Activated T-cell treated with anti-CD3 and anti-CD28 coated beads, Interleukin-2, amount 50 U/mL, for 1 hour (primary cell): ENCODE measurements around the gene PRIM1.
"Not testable (repeated sequence)": the region's sequence is repeated elsewhere in the genome, so short reads cannot be mapped to it uniquely, and the experiment has no call there.

Source experiments
- DNase-seq: peaks from one replicate; pipeline ENCODE4 v3.0.0-alpha.2; 2020

PRIM1 gene

DNA sequence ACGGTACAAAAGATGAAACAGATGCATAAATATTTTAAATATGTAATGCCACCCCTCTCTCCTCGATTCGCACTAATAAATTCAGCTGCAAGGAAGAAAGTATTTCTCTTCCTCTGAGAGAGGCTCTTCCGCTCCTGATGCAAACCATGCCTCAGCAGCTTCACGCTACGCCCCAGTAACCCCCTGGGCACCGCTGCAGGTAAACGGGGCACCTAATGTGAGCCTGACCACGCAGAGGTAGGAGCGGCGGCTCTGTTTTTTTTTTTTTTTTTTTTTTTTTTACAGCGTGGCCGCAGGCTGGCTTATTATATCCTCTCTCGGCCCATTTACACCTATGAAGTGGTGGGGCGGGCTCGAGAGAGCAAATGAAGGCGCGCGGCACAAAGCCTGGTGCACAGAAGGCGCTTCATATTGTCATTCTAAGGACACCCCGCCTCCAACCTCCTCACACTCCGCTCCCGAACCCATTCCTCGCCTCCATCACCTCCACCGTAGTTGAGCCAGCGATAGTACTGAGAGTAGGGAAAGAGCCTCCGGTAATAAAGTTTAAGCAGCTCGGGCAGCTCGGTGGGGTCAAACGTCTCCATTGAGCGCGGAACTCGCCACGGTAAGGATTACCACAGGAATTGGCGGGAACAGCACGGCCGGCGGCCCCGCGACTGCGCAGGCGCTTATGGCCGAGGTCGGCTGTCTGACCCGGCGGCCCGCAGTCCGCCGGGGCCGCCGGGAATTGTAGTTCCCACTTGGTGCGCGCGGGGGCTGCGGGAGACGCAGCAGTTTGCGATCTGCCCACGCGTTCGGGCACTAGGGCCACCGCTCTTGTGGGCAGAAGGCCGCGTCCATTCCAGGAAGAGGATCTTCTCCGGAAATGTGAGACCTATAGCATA is at the start of gene PRIM1:
PRIM1 (minus strand) TSS at position 612 of the 887 bp plus-strand sequence; CDS start at position 587, 25 bp downstream.
- peak; percentile 85 for DNase-seq

DNA sequence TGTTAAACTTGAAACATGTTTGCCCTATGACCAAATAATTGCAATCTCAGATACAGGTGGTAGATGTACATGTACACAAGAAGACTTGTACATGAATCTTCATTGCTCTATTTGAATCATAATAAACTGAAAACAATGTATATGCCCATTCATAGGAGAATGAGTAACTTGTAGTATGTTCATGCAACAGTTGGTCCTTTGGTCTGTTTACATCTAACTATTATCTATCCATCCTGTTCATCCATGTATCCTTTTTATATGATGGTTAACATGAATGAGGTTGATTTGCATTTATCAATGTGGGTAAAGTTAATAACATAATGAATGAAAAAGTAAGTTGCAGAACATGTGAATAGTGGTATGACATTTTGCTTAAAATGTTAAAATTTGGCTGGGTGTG is 48.1 kb upstream of the PRIM1 start:
- no peak for DNase-seq

DNA sequence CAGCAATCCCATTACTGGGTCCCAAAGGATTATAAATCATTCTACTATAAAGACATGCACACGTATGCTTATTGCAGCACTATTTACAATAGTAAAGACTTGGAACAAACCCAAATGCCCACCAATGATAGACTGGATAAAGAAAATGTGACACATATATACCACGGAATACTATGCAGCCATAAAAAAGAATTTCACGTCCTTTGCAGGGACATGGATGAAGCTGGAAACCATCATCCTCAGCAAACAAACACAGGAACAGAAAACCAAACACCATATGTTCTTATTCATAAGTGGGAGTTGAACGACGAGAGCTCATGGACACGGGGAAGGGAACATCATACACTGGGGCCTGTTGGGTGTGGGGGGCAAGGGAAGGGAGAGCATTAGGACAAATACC is 47.2 kb upstream of the PRIM1 start:
- DNase-seq, result not testable (repeated sequence)

DNA sequence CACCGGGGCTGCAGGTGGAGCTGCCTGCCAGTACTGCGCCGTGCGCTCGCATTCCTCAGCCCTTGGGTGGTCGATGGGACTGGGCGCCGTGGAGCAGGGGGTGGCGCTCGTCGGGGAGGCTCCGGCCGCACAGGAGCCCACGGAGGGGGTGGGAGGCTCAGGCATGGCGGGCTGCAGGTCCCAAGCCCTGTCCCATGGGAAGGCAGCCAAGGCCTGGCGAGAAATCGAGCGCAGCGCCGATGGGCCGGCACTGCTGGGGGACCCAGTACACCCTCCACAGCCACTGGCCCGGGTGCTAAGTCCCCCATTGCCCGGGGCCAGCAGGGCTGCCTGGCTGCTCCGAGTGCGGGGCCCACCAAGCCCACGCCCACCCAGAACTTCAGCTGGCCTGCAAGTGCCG is 43.7 kb upstream of the PRIM1 start:
- DNase-seq, result not testable (repeated sequence)

GRCh38 chr12:56795046-56795562 is 43.0 kb upstream of the PRIM1 start:
- DNase-seq, result not testable (repeated sequence)

GRCh38 chr12:56793124-56793523 is 41.0 kb upstream of the PRIM1 start:
- DNase-seq, result not testable (repeated sequence)

DNA sequence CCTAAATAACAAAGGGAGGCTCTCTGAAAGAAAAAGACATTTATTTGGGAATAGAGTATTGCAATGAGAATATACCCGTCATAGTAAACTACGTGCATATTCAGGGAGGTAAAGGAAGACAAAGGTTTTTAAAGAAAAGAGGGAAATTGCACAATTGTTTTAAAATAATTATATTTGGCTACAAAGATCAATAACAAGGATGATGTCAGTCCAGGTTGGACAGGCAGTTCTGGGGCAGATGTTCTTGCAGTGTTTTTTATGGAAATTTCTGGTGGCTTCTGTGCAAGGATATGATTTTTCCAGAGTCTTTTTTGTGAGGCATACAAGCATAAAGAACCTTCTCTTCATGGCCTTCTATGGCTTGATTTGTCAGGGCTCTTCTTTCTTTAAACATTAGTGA is 40.6 kb upstream of the PRIM1 start:
- no peak for DNase-seq

GRCh38 chr12:56789429-56789828 is 37.3 kb upstream of the PRIM1 start:
- DNase-seq, result not testable (repeated sequence)

GRCh38 chr12:56787498-56787897 is 35.4 kb upstream of the PRIM1 start:
- no peak for DNase-seq

GRCh38 chr12:56785874-56786273 is 33.8 kb upstream of the PRIM1 start:
- no peak for DNase-seq

DNA sequence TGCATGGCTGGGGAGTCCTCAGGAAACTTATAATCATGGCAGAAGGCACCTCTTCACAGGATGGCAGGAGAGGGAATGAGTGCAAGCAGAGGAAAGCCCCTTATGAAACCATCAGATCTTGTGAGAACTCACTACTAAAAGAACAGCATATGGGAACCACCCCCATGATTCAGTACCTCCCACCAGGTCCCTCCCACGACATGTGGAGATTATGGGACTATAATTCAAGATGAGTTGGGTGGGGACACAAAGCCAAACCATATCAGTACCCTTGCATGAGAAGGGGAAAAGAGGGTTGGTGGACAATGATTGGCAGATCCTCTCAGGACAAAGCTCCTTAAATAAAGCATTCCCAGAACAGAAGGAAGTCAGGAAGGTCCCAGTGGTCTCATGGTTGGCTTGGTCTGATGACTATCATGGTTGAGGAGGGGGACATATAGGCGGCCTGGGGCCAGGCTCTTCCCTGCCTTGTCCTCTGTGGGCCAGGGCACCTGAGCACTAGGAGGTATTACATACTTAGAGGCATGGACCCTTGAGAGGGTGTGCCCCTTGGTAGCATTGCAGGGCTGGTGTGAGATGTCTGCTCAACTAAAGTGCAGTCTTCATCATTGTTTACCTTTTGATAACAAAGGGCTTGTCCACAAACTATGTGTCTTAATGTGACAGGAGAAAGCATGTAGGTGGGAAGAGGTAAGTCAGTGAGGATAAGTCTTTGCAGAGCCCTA is 33.2 kb upstream of the PRIM1 start:
- DNase-seq, result no peak

DNA sequence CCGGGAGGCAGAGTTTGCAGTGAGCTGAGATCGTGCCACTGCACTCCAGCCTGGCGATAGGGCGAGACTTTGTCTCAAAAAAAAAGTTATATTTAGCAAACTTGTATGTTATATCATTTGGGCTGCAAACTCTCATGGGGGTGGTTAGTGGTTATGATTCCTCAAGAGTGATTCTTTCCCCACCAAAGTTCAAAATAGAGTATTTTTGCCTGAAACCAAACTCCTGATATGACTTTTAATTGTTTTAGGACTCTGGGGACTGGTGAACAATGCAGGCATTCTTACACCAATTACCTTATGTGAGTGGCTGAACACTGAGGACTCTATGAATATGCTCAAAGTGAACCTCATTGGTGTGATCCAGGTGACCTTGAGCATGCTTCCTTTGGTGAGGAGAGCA is 29.6 kb upstream of the PRIM1 start:
- DNase-seq, result no peak

- DNase-seq, result no peak
These were observed 26.6 kb upstream of the PRIM1 start for GRCh38 chr12:56778756-56779155.

- no peak for DNase-seq
These were observed 24.5 kb upstream of the PRIM1 start for GRCh38 chr12:56776654-56777053.

- DNase-seq, result no peak
These were observed 23.5 kb upstream of the PRIM1 start for GRCh38 chr12:56775638-56776037.

- no peak for DNase-seq
These were observed 21.0 kb upstream of the PRIM1 start for GRCh38 chr12:56773113-56773512.

- no peak for DNase-seq
These were observed 20.5 kb upstream of the PRIM1 start for GRCh38 chr12:56772625-56773024.

DNA sequence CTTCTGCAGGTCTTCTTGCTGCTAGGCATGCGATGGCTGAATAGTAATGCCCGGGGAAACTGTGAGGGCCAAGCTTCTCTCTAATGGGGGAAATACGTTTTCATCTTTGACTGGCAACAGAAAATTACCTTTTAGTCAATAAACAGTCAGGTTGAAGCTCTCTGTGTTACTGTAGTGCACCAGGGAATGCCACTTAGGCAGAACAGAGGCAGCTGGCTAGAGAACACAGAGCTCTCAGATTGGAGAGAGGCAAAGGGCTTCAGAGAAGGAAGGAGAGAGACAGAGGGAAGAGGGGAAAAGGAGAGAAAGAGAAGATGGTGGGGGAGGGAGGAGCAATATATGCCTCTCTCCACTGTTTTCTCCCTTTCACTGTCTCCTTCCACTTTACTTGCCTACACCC is 17.7 kb upstream of the PRIM1 start:
- DNase-seq, result no peak

DNA sequence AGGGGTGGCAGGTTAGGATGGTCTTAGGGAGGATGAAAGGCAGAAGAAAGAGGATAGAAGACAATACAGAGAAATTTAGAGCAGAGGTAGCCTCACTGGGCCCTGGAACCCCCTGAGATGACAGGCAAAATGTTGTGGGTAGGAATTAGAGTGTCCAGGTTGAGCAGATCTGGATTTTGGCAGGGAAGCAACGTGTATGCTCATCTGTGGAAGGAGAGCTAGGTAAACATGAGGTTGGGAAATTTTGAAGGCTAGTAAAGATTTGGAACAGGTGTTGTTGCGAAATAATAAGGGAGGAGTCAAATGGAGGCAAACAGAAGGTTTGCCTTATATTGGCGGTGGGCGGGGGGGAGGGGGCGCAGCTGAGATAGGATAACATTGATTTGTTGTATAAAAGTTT is 16.3 kb upstream of the PRIM1 start:
- no peak for DNase-seq

DNA sequence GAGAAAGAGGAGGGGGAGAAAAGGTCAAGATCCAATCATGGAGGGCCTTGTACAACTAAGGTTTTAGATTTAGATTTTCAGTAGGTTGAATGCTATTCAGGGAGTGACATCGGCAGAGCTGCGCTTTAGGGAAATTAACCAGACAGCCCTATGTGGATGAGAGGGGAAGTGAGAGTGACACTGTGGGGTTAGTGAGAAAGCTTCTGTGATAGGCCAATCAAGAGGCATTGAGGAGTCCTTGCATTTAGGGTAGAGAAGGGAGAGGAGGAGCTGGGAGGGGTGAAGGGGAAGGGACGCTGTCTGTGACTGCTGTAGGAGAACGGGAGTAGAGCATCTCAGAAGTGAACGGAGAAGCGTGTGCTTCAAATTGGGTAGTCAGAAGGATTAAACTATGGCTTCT is 14.4 kb upstream of the PRIM1 start:
- DNase-seq, result no peak

DNA sequence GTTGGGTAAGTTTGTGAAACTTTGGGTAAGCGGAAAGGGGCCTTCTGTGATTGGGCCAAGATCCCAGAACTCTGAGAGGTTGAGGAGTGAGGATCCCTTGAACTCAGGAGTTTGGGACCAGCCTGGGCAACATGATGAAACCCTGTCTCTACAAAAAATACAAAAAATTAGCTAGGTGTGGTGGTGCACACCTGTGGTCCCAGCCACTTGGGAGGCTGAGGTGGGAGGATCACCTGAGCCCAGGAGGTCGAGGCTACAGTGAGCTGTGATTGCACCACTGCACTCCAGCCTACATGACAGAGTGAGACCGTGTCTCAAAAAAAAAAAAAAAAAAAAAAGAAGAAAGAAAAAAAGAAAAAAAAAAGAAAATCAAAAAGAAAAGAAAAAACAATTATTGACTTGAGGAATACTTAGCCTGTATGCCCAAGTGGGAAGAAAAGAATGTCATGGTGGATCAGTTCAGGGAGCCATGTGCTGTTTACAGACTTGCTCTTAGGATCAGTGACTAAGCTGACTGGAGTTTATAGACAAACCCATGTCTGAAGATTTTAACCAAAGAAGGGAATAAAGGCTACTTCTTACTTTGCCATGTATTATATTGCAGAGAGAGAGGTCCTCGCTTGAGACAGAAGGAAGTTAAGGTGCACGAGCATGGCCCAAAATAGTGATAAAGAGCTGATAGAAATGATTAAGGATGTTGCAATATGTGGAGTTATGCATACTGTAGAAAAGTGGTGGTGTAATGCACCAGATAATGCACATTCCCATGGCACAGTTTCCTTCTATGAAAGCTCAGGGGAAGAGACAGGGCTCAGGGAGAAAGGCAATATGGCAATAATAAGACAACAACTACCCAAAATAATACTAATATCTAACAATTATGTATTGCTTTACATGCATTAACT is 11.9 kb upstream of the PRIM1 start:
- DNase-seq, result no peak

- DNase-seq, result no peak
These were observed 9.7 kb upstream of the PRIM1 start for GRCh38 chr12:56761812-56762211.

GRCh38 chr12:56760460-56760859 is 8.3 kb upstream of the PRIM1 start:
- no peak for DNase-seq
